Endothelial cell of umbilical vein (primary cell): Measurements from ENCODE around the gene GNAS-AS1. TPM values are rescaled to one million over a fixed set of nuclear protein-coding genes. Genes with fewer than 3 reads are reported as not detected.

Experiments
- BruUV-seq: library from RNA; stranded (reverse); fragments of 400-500 nt; replicated peaks from 2 replicates; lab custom pipeline; 2021; lab: Mats Ljungman, UMichigan
- CTCF ChIA-PET: fragments of 300-600, 350-600 bp; sonication (Branson Sonifier 250); formaldehyde crosslinking; loops from one replicate; lab custom pipeline; 2021; ENCODE audit warnings: antibody characterized with exemption, inconsistent platforms; lab: Charles Lee
- POLR2A ChIA-PET: fragments of 300-600, 350-600 bp; sonication (Branson Sonifier 250); formaldehyde crosslinking; loops from one replicate; lab custom pipeline; 2021; ENCODE audit warnings: antibody characterized with exemption, inconsistent platforms; lab: Charles Lee
- DNase-seq: peaks from one replicate; pipeline ENCODE4 v3.0.0-alpha.2; 2011; ENCODE audit warnings: low read depth, low spot score
- FAIRE-seq: peaks from 2 replicates; lab custom pipeline; 2011; peaks lifted over from hg19 to GRCh38; lab: Jason Lieb, UNC
- H2AFZ ChIP-seq: 2 replicates; pipeline ENCODE4 v1.6.0; 2012; ENCODE audit warnings: low read depth, low read length, control low read depth, inconsistent platforms
- H3K27ac ChIP-seq: 2 replicates; pipeline ENCODE4 v1.5.1; 2011; ENCODE audit warnings: low read depth, mild to moderate bottlenecking, control low read depth, low read length, moderate library complexity; ENCODE audit not compliant: insufficient read depth
- H3K27me3 ChIP-seq, 2 experiments: 2 replicates each; pipeline versions ENCODE4 v1.6.0 to v1.6.1; 2011; ENCODE audit warnings: low read length in 2 of 2, mixed read lengths in 1 of 2; ENCODE audit not compliant: control insufficient read depth in 2 of 2, insufficient read depth in 2 of 2
- H3K36me3 ChIP-seq, 2 experiments: 2 replicates in 1 of 2; 3 replicates in 1 of 2; pipeline ENCODE4 v1.5.1; 2011; ENCODE audit warnings: low read length in 2 of 2, mild to moderate bottlenecking in 1 of 2, moderate library complexity in 1 of 2; ENCODE audit not compliant: control insufficient read depth in 2 of 2, insufficient read depth in 2 of 2; ENCODE audit errors: extremely low read depth in 1 of 2
- H3K4me1 ChIP-seq: 3 replicates; pipeline ENCODE4 v1.5.1; 2011; ENCODE audit warnings: mild to moderate bottlenecking, low read length; ENCODE audit not compliant: control insufficient read depth, insufficient read depth; ENCODE audit errors: extremely low read depth
- H3K4me2 ChIP-seq: 2 replicates; pipeline ENCODE4 v1.6.1; 2011; ENCODE audit warnings: low read length, control low read depth, mixed read lengths; ENCODE audit not compliant: insufficient read depth
- H3K4me3 ChIP-seq, 3 experiments: fragments of 200-600 bp in 1 of 3; sonication (generic), shearing (Covaris generic) in 1 of 3; replicated peaks in 1 of 3; 2 replicates each; pipeline ENCODE4 v1.5.1; 2011 to 2016; ENCODE audit warnings: control low read depth in 3 of 3, low read length in 3 of 3, mild to moderate bottlenecking in 2 of 3, inconsistent platforms in 1 of 3, low read depth in 1 of 3, moderate library complexity in 1 of 3; ENCODE audit not compliant: insufficient read depth in 1 of 3
- H3K79me2 ChIP-seq: 2 replicates; pipeline ENCODE4 v1.6.0; 2012; ENCODE audit warnings: low read length, inconsistent platforms; ENCODE audit not compliant: control insufficient read depth, insufficient read depth
- H3K9ac ChIP-seq: replicated peaks from 2 replicates; pipeline ENCODE3; 2011; ENCODE audit warnings: low read length, control low read depth; ENCODE audit not compliant: insufficient read depth; ENCODE audit errors: extremely low read depth
- H3K9me1 ChIP-seq: replicated peaks from 3 replicates; pipeline ENCODE4 v1.6.0; 2011; ENCODE audit warnings: mild to moderate bottlenecking, low read length; ENCODE audit not compliant: control insufficient read depth, insufficient read depth; ENCODE audit errors: extremely low read depth
- H3K9me3 ChIP-seq: replicated peaks from 2 replicates; pipeline ENCODE4 v1.5.1; 2012; ENCODE audit warnings: low read length, inconsistent platforms; ENCODE audit not compliant: control insufficient read depth, insufficient read depth
- H4K20me1 ChIP-seq: replicated peaks from 2 replicates; pipeline ENCODE3; 2011; ENCODE audit warnings: mild to moderate bottlenecking, low read length; ENCODE audit not compliant: control insufficient read depth, insufficient read depth; ENCODE audit errors: extremely low read depth
- CTCF ChIP-seq, 2 donors: IDR thresholded peaks; 1 replicate in 1 of 2; 2 replicates in 1 of 2; pipeline ENCODE4 v1.5.1; 2011; ENCODE audit warnings: low read length in 2 of 2, mild to moderate bottlenecking in 2 of 2, moderate library complexity in 2 of 2, control low read depth in 1 of 2, inconsistent platforms in 1 of 2, low read depth in 1 of 2; ENCODE audit not compliant: insufficient read depth in 1 of 2; ENCODE audit errors: extremely low read depth in 1 of 2
- FOS ChIP-seq: IDR thresholded peaks from 2 replicates; pipeline ENCODE4 v1.6.1; 2011; ENCODE audit warnings: mild to moderate bottlenecking, low read length, moderate library complexity, borderline replicate concordance; ENCODE audit not compliant: insufficient read depth
- MAX ChIP-seq: IDR thresholded peaks from 2 replicates; pipeline ENCODE4 v1.6.1; 2011; ENCODE audit not compliant: insufficient read depth, insufficient read length
- POLR2A ChIP-seq: IDR thresholded peaks from 2 replicates; pipeline ENCODE4 v1.6.1; 2012; ENCODE audit warnings: low read depth, mild to moderate bottlenecking, control low read depth, low read length
- POLR2AphosphoS5 ChIP-seq: IDR thresholded peaks from 2 replicates; pipeline ENCODE4 v1.6.1; 2012; ENCODE audit warnings: low read depth, mild to moderate bottlenecking, control low read depth, low read length, moderate library complexity; ENCODE audit not compliant: insufficient read depth
- dilution Hi-C: fragments of 300-500 bp; cut with MboI; formaldehyde crosslinking; loops from one replicate; pipeline ENCODE4 v1.15.0; 2019; ENCODE audit warnings: low sequenced_read_pairs; ENCODE audit not compliant: extremely low pct_ligation_motif_present
- intact Hi-C: fragments of 100-400 bp; cut with micrococcal nuclease; formaldehyde crosslinking; loops from one replicate; pipeline ENCODE4 v1.10.0; 2022
- polyA plus RNA-seq, 4 experiments: library from polyadenylated mRNA; depleted of rRNA in 3 of 4; stranded (reverse) in 3 of 4; unstranded in 1 of 4; fragments of >200 nt; gene quantifications; 2 replicates each; pipeline versions ENCODE4 v1.2.1 to v1.2.3, GENCODE V29; 2011 to 2012; ENCODE audit warnings: missing spikeins in 1 of 4
- total RNA-seq: library from RNA; stranded (reverse); gene quantifications from 2 replicates; pipeline ENCODE4 v1.2.3, GENCODE V29; 2021

GNAS-AS1 gene
- total and polyA plus RNA-seq, 2 donors (not counting 3 experiments of a cell fraction or from before 2014, with no cell fraction given): 0.11 to 0.58 TPM

GRCh38 chr20:58891718-58892140, 41.0 kb upstream of the GNAS-AS1 start:
- Histone ChIP-seq H3K27me3 (no peaks in the 10 kb centered on the region), H4K20me1 (peaks cover 25% of the 10 kb centered on the region), H3K36me3 (peaks cover 0 to 2% of the 10 kb centered on the region in 2 experiments), H3K4me2 (no peak overlapping the region), H3K4me3 (peak overlapping the region; percentile 76 to 94 (median 91)), H3K9ac (peak overlapping the region; percentile 96), H3K9me3 (no peaks in the 10 kb centered on the region), H3K9me1 (no peaks in the 10 kb centered on the region), H2AFZ (no peak overlapping the region), H3K4me1 (peaks cover 38% of the 10 kb centered on the region), H3K27ac (peak overlapping the region; percentile 90), H3K79me2 (peaks cover 51% of the 10 kb centered on the region)
- intact Hi-C loops: loop anchor here (1.0 to 10.0 kb wide), 6 partner anchors 16 to 1177 kb away; partner anchors contain the start of genes ATP5F1E, NELFCD and PMEPA1
- TF ChIP-seq FOS (no peak), MAX (no peak)
- no TSS peak for BruUV-seq
- DNase-seq (no peak), FAIRE-seq (no peak)
- ChIA-PET CTCF (interaction anchor here (0.7 kb wide), 2 partner anchors 21 to 196 kb away, joined by 3 read pairs; no protein-coding TSS in a partner anchor), POLR2A (interaction anchor here (1.4 kb wide), 1 partner anchor 140 kb away, joined by 3 read pairs; the partner anchor contains the start of gene ATP5F1E)
- dilution Hi-C loops: no loop called here

- no peaks in the 10 kb centered on the region for H3K9me1 ChIP-seq
- CTCF ChIA-PET: interaction anchor here (0.7 kb wide), 2 partner anchors 21 to 197 kb away, joined by 3 read pairs; no protein-coding TSS in a partner anchor
- H3K27me3 ChIP-seq: peaks cover 0 to under 1% of the 10 kb centered on the region in 2 experiments
- peak overlapping the region; percentile 13 to 91 (median 17) for H3K4me3 ChIP-seq
- peaks cover 22% of the 10 kb centered on the region for H4K20me1 ChIP-seq
- H3K9me3 ChIP-seq: no peaks in the 10 kb centered on the region
- peaks cover 34% of the 10 kb centered on the region for H3K4me1 ChIP-seq
- no peaks in the 10 kb centered on the region for H3K36me3 ChIP-seq
- intact Hi-C loops: loop anchor here (1.0 to 10.0 kb wide), 3 partner anchors 20 to 1176 kb away; partner anchors contain the start of genes ATP5F1E and PMEPA1
- POLR2A ChIA-PET: interaction anchor here (1.4 kb wide), 1 partner anchor 141 kb away, joined by 3 read pairs; the partner anchor contains the start of gene ATP5F1E
- peak overlapping the region; percentile 96 for H3K9ac ChIP-seq
- H3K27ac ChIP-seq: peak overlapping the region; percentile 47
- peaks cover 46% of the 10 kb centered on the region for H3K79me2 ChIP-seq
- no TSS peak for BruUV-seq
- TF ChIP-seq POLR2AphosphoS5: no peak
- peak; percentile 53 for TF ChIP-seq POLR2A
- TF ChIP-seq CTCF (IDR thresholded peaks at IDR 0.05; ENCODE audit: extremely low read depth in 1 of 2, insufficient read depth in 1 of 2, low read depth in 1 of 2, low read length in 2 of 2): no peak
- FAIRE-seq (no peak), DNase-seq (no peak)
- H2AFZ ChIP-seq: no peak overlapping the region
- H3K4me2 ChIP-seq: no peak overlapping the region
- dilution Hi-C loops: no loop called here
Measured at GRCh38 chr20:58891086-58891717, 40.5 kb upstream of the GNAS-AS1 start.
